ENCODE results near the gene RAPGEF3.
A peak's percentile ranks its signal among the peaks of the same experiment; 100 is the strongest.

RAPGEF3 gene

GRCh38 chr12:47755655-47756562 lies 2.8 kb downstream of the RAPGEF3 start:
- DNase-seq (ENCODE audit: low spot score): no peak

- DNase-seq (ENCODE audit: low spot score): no peak
Measured at GRCh38 chr12:47754881-47755280, 3.8 kb downstream of the RAPGEF3 start.

- DNase-seq (ENCODE audit: low spot score): no peak
Measured at GRCh38 chr12:47754126-47754525, 4.6 kb downstream of the RAPGEF3 start.

GRCh38 chr12:47753021-47754001 lies 5.4 kb downstream of the RAPGEF3 start:
- no peak for DNase-seq (ENCODE audit: low spot score)

- DNase-seq (ENCODE audit: low spot score): peak; percentile 82
Measured at GRCh38 chr12:47752552-47752951, 6.1 kb downstream of the RAPGEF3 start.

- no peak for DNase-seq (ENCODE audit: low spot score)
Measured at GRCh38 chr12:47752121-47752520, 6.6 kb downstream of the RAPGEF3 start.

GRCh38 chr12:47751561-47751960 lies 7.1 kb downstream of the RAPGEF3 start:
- DNase-seq (ENCODE audit: low spot score): no peak

GRCh38 chr12:47750916-47751470 lies 7.7 kb downstream of the RAPGEF3 start:
- DNase-seq (ENCODE audit: low spot score): no peak

- DNase-seq (ENCODE audit: low spot score): no peak
Measured at GRCh38 chr12:47750229-47750798, 8.4 kb downstream of the RAPGEF3 start.

- DNase-seq (ENCODE audit: low spot score): no peak
Measured at GRCh38 chr12:47748899-47749298, 9.8 kb downstream of the RAPGEF3 start.

- DNase-seq (ENCODE audit: low spot score): no peak
Measured at GRCh38 chr12:47748507-47748828, 10.2 kb downstream of the RAPGEF3 start.

- no peak for DNase-seq (ENCODE audit: low spot score)
Measured at GRCh38 chr12:47747596-47748506, 10.8 kb downstream of the RAPGEF3 start.

- DNase-seq (ENCODE audit: low spot score): no peak
Measured at GRCh38 chr12:47747126-47747525, 11.6 kb downstream of the RAPGEF3 start.

- DNase-seq (ENCODE audit: low spot score): no peak
Measured at GRCh38 chr12:47746523-47746922, 12.2 kb downstream of the RAPGEF3 start.

GRCh38 chr12:47746073-47746472 lies 12.6 kb downstream of the RAPGEF3 start:
- no peak for DNase-seq (ENCODE audit: low spot score)

- DNase-seq (ENCODE audit: low spot score): no peak
Measured at GRCh38 chr12:47745485-47746041, 13.1 kb downstream of the RAPGEF3 start.

- no peak for DNase-seq (ENCODE audit: low spot score)
Measured at GRCh38 chr12:47744778-47745436, 13.8 kb downstream of the RAPGEF3 start.

GRCh38 chr12:47744005-47744651 lies 14.6 kb downstream of the RAPGEF3 start:
- DNase-seq (ENCODE audit: low spot score): no peak

GRCh38 chr12:47743311-47743860 lies 15.3 kb downstream of the RAPGEF3 start:
- DNase-seq (ENCODE audit: low spot score): no peak

Measured in AG20443 (cell line).